Neural progenitor cell (in vitro differentiated cells): ENCODE data around the gene TNFRSF25. TPM values are rescaled to one million over a fixed set of nuclear protein-coding genes. Genes with fewer than 3 reads are reported as not detected.

Experiments used
- DNase-seq: peaks from one replicate; pipeline ENCODE4 v3.0.0-alpha.2; 2016; ENCODE audit warnings: low spot score
- H2AFZ ChIP-seq: fragments of 200-600 bp; sonication (generic); replicated peaks from 2 replicates; pipeline ENCODE4 v1.6.1; 2016; ENCODE audit warnings: antibody characterized with exemption
- H3F3A ChIP-seq: fragments of 200-600 bp; sonication (generic); 2 replicates; pipeline ENCODE4 v1.6.1; 2016; ENCODE audit warnings: antibody characterized with exemption, low read depth
- H3K27ac ChIP-seq: fragments of 200-600 bp; sonication (generic); 2 replicates; pipeline ENCODE4 v1.5.1; 2016; ENCODE audit warnings: mild to moderate bottlenecking
- H3K27me3 ChIP-seq: fragments of 200-600 bp; sonication (generic); 2 replicates; pipeline ENCODE4 v1.6.1; 2016; ENCODE audit warnings: mild to moderate bottlenecking, moderate library complexity
- H3K36me3 ChIP-seq: fragments of 200-600 bp; sonication (generic); 2 replicates; pipeline ENCODE4 v1.5.1; 2016
- H3K4me1 ChIP-seq: fragments of 200-600 bp; sonication (generic); 2 replicates; pipeline ENCODE4 v1.6.1; 2016; ENCODE audit warnings: mixed run types
- H3K4me2 ChIP-seq: fragments of 200-600 bp; sonication (generic); 2 replicates; pipeline ENCODE4 v1.6.1; 2016
- H3K4me3 ChIP-seq: fragments of 200-600 bp; sonication (generic); 2 replicates; pipeline ENCODE4 v1.5.1; 2016
- H3K79me2 ChIP-seq: fragments of 200-600 bp; sonication (generic); 2 replicates; pipeline ENCODE4 v1.6.1; 2016; ENCODE audit warnings: low read depth
- H3K9ac ChIP-seq: fragments of 200-600 bp; sonication (generic); 2 replicates; pipeline ENCODE4 v1.6.1; 2016
- H3K9me3 ChIP-seq: fragments of 200-600 bp; sonication (generic); 2 replicates; pipeline ENCODE4 v1.5.1; 2016; ENCODE audit warnings: low read depth
- H4K20me1 ChIP-seq: fragments of 200-600 bp; sonication (generic); 2 replicates; pipeline ENCODE4 v1.6.1; 2016; ENCODE audit warnings: low read depth
- H3K27ac Mint-ChIP-seq: 3 replicates; pipeline ENCODE4 v1.8.0; 2021; ENCODE audit warnings: mixed read lengths
- H3K27me3 Mint-ChIP-seq: 2 replicates; pipeline ENCODE4 v1.8.0; 2022; ENCODE audit warnings: low read depth, mild to moderate bottlenecking, inconsistent platforms, moderate library complexity, mixed read lengths; ENCODE audit not compliant: insufficient read depth
- H3K36me3 Mint-ChIP-seq: 3 replicates; pipeline ENCODE4 v1.8.0; 2021; ENCODE audit warnings: mixed read lengths
- H3K4me1 Mint-ChIP-seq: 3 replicates; pipeline ENCODE4 v1.8.0; 2021; ENCODE audit warnings: mixed read lengths
- H3K4me3 Mint-ChIP-seq: 3 replicates; pipeline ENCODE4 v1.8.0; 2021; ENCODE audit warnings: mild to moderate bottlenecking, moderate library complexity, mixed read lengths
- H3K9me3 Mint-ChIP-seq: 3 replicates; pipeline ENCODE4 v1.8.0; 2020; ENCODE audit warnings: mixed read lengths
- CTCF ChIP-seq: fragments of 200-600 bp; sonication (generic); IDR thresholded peaks from 2 replicates; pipeline ENCODE4 v1.5.1; 2017; ENCODE audit warnings: antibody characterized with exemption, mild to moderate bottlenecking
- EZH2 ChIP-seq: fragments of 200-600 bp; sonication (generic); IDR thresholded peaks from 2 replicates; pipeline ENCODE4 v1.6.1; 2017; ENCODE audit warnings: antibody characterized with exemption, mild to moderate bottlenecking, moderate library complexity
- EZH2phosphoT487 ChIP-seq: fragments of 200-600 bp; sonication (generic); IDR thresholded peaks from 2 replicates; pipeline ENCODE4 v1.6.1; 2017; ENCODE audit warnings: antibody characterized with exemption
- total RNA-seq: library from RNA; depleted of rRNA; stranded (reverse); fragments of >200 nt; gene quantifications from 2 replicates; pipeline ENCODE4 v1.2.3, GENCODE V29; 2015; ENCODE audit warnings: low replicate concordance

Gene TNFRSF25
- total RNA-seq, 1 donor from 2014 or later = 15.6 TPM

- Histone ChIP-seq H3K4me2 (no peak overlapping the region), H3K27ac (no peak overlapping the region), H3K9me3 (no peaks in the 10 kb centered on the region), H3K4me1 (peaks cover 25% of the 10 kb centered on the region), H3K36me3 (no peaks in the 10 kb centered on the region), H3F3A (peaks cover 19% of the 10 kb centered on the region), H3K4me3 (no peak overlapping the region), H3K79me2 (no peaks in the 10 kb centered on the region), H4K20me1 (peaks cover 14% of the 10 kb centered on the region), H2AFZ (no peak overlapping the region), H3K9ac (no peak overlapping the region), H3K27me3 (peaks cover 38% of the 10 kb centered on the region)
- DNase-seq = no peak
- H3K4me3 Mint-ChIP-seq = peak overlapping the region; percentile 87
- H3K27me3 Mint-ChIP-seq = peaks cover 8% of the 10 kb centered on the region
- no peaks in the 10 kb centered on the region for H3K36me3 Mint-ChIP-seq
- no peaks in the 10 kb centered on the region for H3K9me3 Mint-ChIP-seq
- H3K27ac Mint-ChIP-seq = peak overlapping the region; percentile 60
- no peak for TF ChIP-seq EZH2
- no peak for TF ChIP-seq CTCF
- no peak for TF ChIP-seq EZH2phosphoT487
- H3K4me1 Mint-ChIP-seq = peaks cover 31% of the 10 kb centered on the region
Observed at GRCh38 chr1:6498576-6499111, 32.7 kb upstream of the TNFRSF25 start.

GRCh38 chr1:6497867-6498575 is 32.0 kb upstream of the TNFRSF25 start:
- peaks cover 19% of the 10 kb centered on the region for H3F3A ChIP-seq
- H3K9me3 Mint-ChIP-seq = no peaks in the 10 kb centered on the region
- peak overlapping the region; percentile 89 for H3K4me3 ChIP-seq
- peaks cover 31% of the 10 kb centered on the region for H3K4me1 Mint-ChIP-seq
- H3K4me1 ChIP-seq = peaks cover 25% of the 10 kb centered on the region
- H3K27me3 Mint-ChIP-seq = peaks cover 8% of the 10 kb centered on the region
- H3K79me2 ChIP-seq = no peaks in the 10 kb centered on the region
- peaks cover 38% of the 10 kb centered on the region for H3K27me3 ChIP-seq
- DNase-seq = no peak
- H3K27ac ChIP-seq = no peak overlapping the region
- peak overlapping the region; percentile 100 for H3K4me2 ChIP-seq
- H2AFZ ChIP-seq = no peak overlapping the region
- H3K4me3 Mint-ChIP-seq = peak overlapping the region; percentile 87
- peaks cover 14% of the 10 kb centered on the region for H4K20me1 ChIP-seq
- H3K9me3 ChIP-seq = no peaks in the 10 kb centered on the region
- H3K36me3 Mint-ChIP-seq = no peaks in the 10 kb centered on the region
- no peak overlapping the region for H3K9ac ChIP-seq
- TF ChIP-seq EZH2phosphoT487 (no peak), EZH2 (no peak), CTCF (no peak)
- H3K36me3 ChIP-seq = no peaks in the 10 kb centered on the region
- H3K27ac Mint-ChIP-seq = peak overlapping the region; percentile 82

GRCh38 chr1:6497215-6497866 is 31.4 kb upstream of the TNFRSF25 start:
- H3F3A ChIP-seq = peaks cover 19% of the 10 kb centered on the region
- H3K27ac ChIP-seq = no peak overlapping the region
- H3K79me2 ChIP-seq = no peaks in the 10 kb centered on the region
- H3K27me3 ChIP-seq = peaks cover 38% of the 10 kb centered on the region
- DNase-seq = peak; percentile 92
- peak overlapping the region; percentile 50 for H2AFZ ChIP-seq
- no peaks in the 10 kb centered on the region for H3K9me3 ChIP-seq
- peaks cover 8% of the 10 kb centered on the region for H3K27me3 Mint-ChIP-seq
- H3K9me3 Mint-ChIP-seq = no peaks in the 10 kb centered on the region
- H4K20me1 ChIP-seq = peaks cover 14% of the 10 kb centered on the region
- H3K4me3 ChIP-seq = peak overlapping the region; percentile 89
- no peaks in the 10 kb centered on the region for H3K36me3 Mint-ChIP-seq
- peaks cover 25% of the 10 kb centered on the region for H3K4me1 ChIP-seq
- H3K27ac Mint-ChIP-seq = peak overlapping the region; percentile 82
- H3K4me1 Mint-ChIP-seq = peaks cover 31% of the 10 kb centered on the region
- peak overlapping the region; percentile 87 for H3K4me3 Mint-ChIP-seq
- H3K36me3 ChIP-seq = no peaks in the 10 kb centered on the region
- H3K9ac ChIP-seq = no peak overlapping the region
- no peak for TF ChIP-seq EZH2phosphoT487
- TF ChIP-seq CTCF = no peak
- no peak for TF ChIP-seq EZH2
- peak overlapping the region; percentile 100 for H3K4me2 ChIP-seq
